ENCODE results near the gene KLHL7. TPM values are rescaled to one million over a fixed set of nuclear protein-coding genes. Genes with fewer than 3 reads are reported as not detected.

KLHL7 gene
- total and polyA plus RNA-seq, 8 donors = 8.4 to 55.9 (median 17.6) TPM

GRCh38 chr7:23211589-23211988 is 106.0 kb downstream of the KLHL7 start:
- Histone ChIP-seq H3K36me3 (no peaks in the 10 kb centered on the region), H3K4me1 (no peaks in the 10 kb centered on the region), H3K27ac (no peak overlapping the region), H3K27me3 (peaks cover 0 to 10% (median 0%) of the 10 kb centered on the region in 3 donors), H3K9me3 (no peaks in the 10 kb centered on the region), H3K4me3 (no peak overlapping the region)
- peak in 1 of 2 donors; percentile 34 for DNase-seq
- WGBS, 5 donors = 40 to 60% (median 53%) methylated on average over 11 of the region's 11 CpGs
- TF ChIP-seq EP300 (IDR thresholded peaks at IDR 0.05) = no peak
- TF ChIP-seq POLR2AphosphoS5 (IDR thresholded peaks at IDR 0.05) = no peak
- TF ChIP-seq CTCF (IDR thresholded peaks at IDR 0.05) = no peak
- no peak for TF ChIP-seq POLR2A (IDR thresholded peaks at IDR 0.05)
- intact Hi-C loops (cut with DNase I; ENCODE audit: low total_unique reads) = no loop called here

- intact Hi-C loops (cut with DNase I; ENCODE audit: low total_unique reads) = no loop called here
- Histone ChIP-seq H3K36me3 (no peaks in the 10 kb centered on the region), H3K9me3 (no peaks in the 10 kb centered on the region), H3K4me1 (no peaks in the 10 kb centered on the region), H3K27ac (no peak overlapping the region), H3K27me3 (peaks cover 0 to 7% (median 0%) of the 10 kb centered on the region in 3 donors), H3K4me3 (no peak overlapping the region)
- TF ChIP-seq CTCF (IDR thresholded peaks at IDR 0.05) = no peak
- no peak for TF ChIP-seq POLR2AphosphoS5 (IDR thresholded peaks at IDR 0.05)
- no peak for TF ChIP-seq POLR2A (IDR thresholded peaks at IDR 0.05)
- TF ChIP-seq EP300 (IDR thresholded peaks at IDR 0.05) = no peak
- no peak for DNase-seq
- 77 to 93% (median 86%) methylated on average over 2 of the region's 2 CpGs for WGBS, 5 donors
These were observed 106.8 kb downstream of the KLHL7 start for GRCh38 chr7:23212395-23212794.

GRCh38 chr7:23212841-23213240 is 107.3 kb downstream of the KLHL7 start:
- DNase-seq = no peak
- H3K36me3 ChIP-seq = no peaks in the 10 kb centered on the region
- intact Hi-C loops (cut with DNase I; ENCODE audit: low total_unique reads) = no loop called here
- no peak for TF ChIP-seq CTCF (IDR thresholded peaks at IDR 0.05)
- TF ChIP-seq POLR2A (IDR thresholded peaks at IDR 0.05) = no peak
- no peak for TF ChIP-seq EP300 (IDR thresholded peaks at IDR 0.05)
- no peak for TF ChIP-seq POLR2AphosphoS5 (IDR thresholded peaks at IDR 0.05)
- no peak overlapping the region for H3K27ac ChIP-seq
- H3K4me1 ChIP-seq = no peaks in the 10 kb centered on the region
- WGBS, 5 donors = 76 to 87% (median 84%) methylated on average over 4 of the region's 4 CpGs
- peaks cover 0 to 7% (median 0%) of the 10 kb centered on the region in 3 donors for H3K27me3 ChIP-seq
- no peak overlapping the region for H3K4me3 ChIP-seq
- H3K9me3 ChIP-seq = no peaks in the 10 kb centered on the region

- peaks cover 0 to 6% (median 0%) of the 10 kb centered on the region in 3 donors for H3K27me3 ChIP-seq
- H3K9me3 ChIP-seq = no peaks in the 10 kb centered on the region
- H3K4me1 ChIP-seq = no peaks in the 10 kb centered on the region
- intact Hi-C loops (cut with DNase I; ENCODE audit: low total_unique reads) = no loop called here
- TF ChIP-seq POLR2A (IDR thresholded peaks at IDR 0.05) (no peak), POLR2AphosphoS5 (IDR thresholded peaks at IDR 0.05) (no peak), EP300 (IDR thresholded peaks at IDR 0.05) (no peak), CTCF (IDR thresholded peaks at IDR 0.05) (no peak)
- no peak for DNase-seq
- H3K4me3 ChIP-seq = no peak overlapping the region
- no peaks in the 10 kb centered on the region for H3K36me3 ChIP-seq
- no peak overlapping the region for H3K27ac ChIP-seq
- WGBS, 5 donors = 92 to 98% (median 96%) methylated on average over 11 of the region's 11 CpGs
These were observed 108.2 kb downstream of the KLHL7 start for GRCh38 chr7:23213755-23214154.
